NCI-H1694 treated with DMSO at 0.1 percent for 48 hours (cell line): ENCODE results near the gene GALNTL6.

Source experiments
- DNase-seq: peaks from one replicate; lab custom pipeline; 2025; lab: John Stamatoyannopoulos, UW

GALNTL6 gene

GRCh38 chr4:173074501-173074946 lies 1261.3 kb downstream of the GALNTL6 start:
- no peak for DNase-seq

- DNase-seq, result no peak
Observed at GRCh38 chr4:173076903-173077634, 1263.9 kb downstream of the GALNTL6 start.

- no peak for DNase-seq
Observed at GRCh38 chr4:173088144-173088543, 1274.9 kb downstream of the GALNTL6 start.
